A673 (cell line): Measurements from ENCODE around the gene UBE2U. TPM values are rescaled to one million over a fixed set of nuclear protein-coding genes. Genes with fewer than 3 reads are reported as not detected.

Experiments used
- BruUV-seq: library from RNA; stranded (reverse); fragments of 400-500 nt; replicated peaks from 2 replicates; lab custom pipeline; 2021; lab: Mats Ljungman, UMichigan
- CTCF ChIA-PET: fragments of 300-600 bp; sonication (Branson Sonifier 250); formaldehyde crosslinking; loops from one replicate; lab custom pipeline; 2022; ENCODE audit warnings: antibody characterized with exemption; lab: Charles Lee
- POLR2A ChIA-PET: fragments of 300-600 bp; sonication (Branson Sonifier 250); formaldehyde crosslinking; loops from one replicate; lab custom pipeline; 2022; ENCODE audit warnings: antibody characterized with exemption; ENCODE audit not compliant: low non-redundant PET; lab: Charles Lee
- DNase-seq: peaks from one replicate; pipeline ENCODE4 v3.0.0-alpha.2; 2015; ENCODE audit warnings: low spot score
- H3K27ac ChIP-seq: fragments of 200-600 bp; sonication (generic); 2 replicates; pipeline ENCODE4 v1.5.1; 2016; ENCODE audit warnings: mixed run types, low read depth, mild to moderate bottlenecking, mixed read lengths, antibody characterized with exemption, low read length; ENCODE audit not compliant: poor library complexity, severe bottlenecking
- H3K27me3 ChIP-seq: fragments of 200-600 bp; sonication (generic); replicated peaks from 2 replicates; pipeline ENCODE4 v1.6.1; 2017; ENCODE audit warnings: mixed run types, low read depth, mild to moderate bottlenecking, mixed read lengths, antibody characterized with exemption, low read length; ENCODE audit not compliant: insufficient read depth, poor library complexity
- H3K36me3 ChIP-seq: fragments of 200-600 bp; sonication (generic); 2 replicates; pipeline ENCODE4 v1.6.1; 2016; ENCODE audit warnings: mixed run types, mild to moderate bottlenecking, mixed read lengths, antibody characterized with exemption, low read length; ENCODE audit not compliant: insufficient read depth, poor library complexity, severe bottlenecking
- H3K4me1 ChIP-seq: fragments of 200-600 bp; sonication (generic); 2 replicates; pipeline ENCODE4 v1.6.1; 2017; ENCODE audit warnings: mixed run types, mild to moderate bottlenecking, mixed read lengths, antibody characterized with exemption, low read length; ENCODE audit not compliant: insufficient read depth, poor library complexity, severe bottlenecking
- H3K4me3 ChIP-seq: fragments of 200-600 bp; sonication (generic); 2 replicates; pipeline ENCODE4 v1.5.1; 2016; ENCODE audit warnings: low read depth, mixed run types, mild to moderate bottlenecking, mixed read lengths, low read length; ENCODE audit not compliant: poor library complexity, severe bottlenecking
- H3K9me3 ChIP-seq: fragments of 200-600 bp; sonication (generic); 2 replicates; pipeline ENCODE4 v1.6.1; 2016; ENCODE audit warnings: mixed run types, low read depth, mild to moderate bottlenecking, mixed read lengths, antibody characterized with exemption, low read length; ENCODE audit not compliant: poor library complexity, severe bottlenecking
- EZH2 ChIP-seq: fragments of 200-600 bp; sonication (generic); IDR thresholded peaks from 2 replicates; pipeline ENCODE4 v1.6.1; 2017; ENCODE audit warnings: borderline replicate concordance, low read depth, mild to moderate bottlenecking, mixed read lengths, antibody characterized with exemption, low read length; ENCODE audit not compliant: poor library complexity, severe bottlenecking
- intact Hi-C: fragments of 100-400 bp; cut with micrococcal nuclease; formaldehyde crosslinking; loops from one replicate; pipeline ENCODE4 v1.10.0; 2022; ENCODE audit not compliant: unreplicated experiment
- total RNA-seq: library from RNA; stranded (reverse); gene quantifications from 2 replicates; pipeline ENCODE4 v1.2.3, GENCODE V29; 2021
- TF ChIP-seq, protein P1 (sequence below): fragments of 300-800, 200-600 bp; sonication (generic); conservative IDR thresholded peaks from 2 replicates; pipeline ENCODE4 v1.5.1; 2017; ENCODE audit warnings: low read depth, mild to moderate bottlenecking, antibody characterized with exemption, low read length, moderate library complexity, mixed read lengths

Gene UBE2U
- total RNA-seq, 1 experiment from 2014 or later: not detected

DNA sequence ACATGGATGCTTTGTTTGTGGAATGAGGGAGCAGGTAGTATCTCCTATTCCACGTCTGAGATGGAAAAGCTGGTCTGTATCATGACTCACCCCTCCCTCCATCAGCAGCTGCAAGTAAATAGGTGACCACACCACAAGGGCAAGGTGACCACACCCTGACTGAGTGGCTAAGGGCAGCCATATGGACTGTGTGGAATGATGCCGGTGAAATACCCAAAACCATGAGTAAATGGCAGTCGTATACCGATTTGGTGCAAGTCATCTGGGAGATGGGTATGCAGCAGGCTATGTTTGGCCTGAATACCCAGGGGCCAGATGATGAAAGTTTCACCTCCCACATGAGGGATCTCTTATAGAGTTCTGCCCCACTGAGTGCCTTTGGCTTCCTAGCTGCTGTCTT is 15.8 kb upstream of the UBE2U start:
- CTCF ChIA-PET: no interaction called here
- intact Hi-C loops: no loop called here

DNA sequence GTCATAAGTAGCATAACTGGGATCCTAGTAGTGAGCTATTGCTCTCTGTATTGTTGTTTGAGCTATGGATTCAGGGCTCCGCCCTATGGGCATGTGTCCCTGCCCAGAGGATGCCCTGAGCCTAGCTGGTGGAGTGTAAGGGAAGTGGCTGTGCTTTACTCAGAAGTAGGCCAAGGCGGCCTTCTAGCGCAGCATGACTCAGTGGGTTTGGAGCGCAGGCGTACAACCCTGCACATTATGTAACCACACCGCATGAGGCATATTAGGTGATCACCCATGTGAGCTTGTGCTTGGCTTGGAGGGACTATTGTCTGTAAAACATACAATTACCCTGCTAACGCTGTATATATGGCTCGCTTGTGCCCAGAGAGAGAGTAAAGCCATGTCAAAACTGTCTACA is 11.1 kb upstream of the UBE2U start:
- Histone ChIP-seq H3K9me3 (no peaks in the 10 kb centered on the region), H3K4me3 (no peak overlapping the region), H3K27me3 (no peaks in the 10 kb centered on the region), H3K27ac (no peak overlapping the region), H3K4me1 (no peaks in the 10 kb centered on the region), H3K36me3 (no peaks in the 10 kb centered on the region)
- intact Hi-C loops: no loop called here
- TF ChIP-seq EZH2: no peak
- TF ChIP-seq, protein P1, sequence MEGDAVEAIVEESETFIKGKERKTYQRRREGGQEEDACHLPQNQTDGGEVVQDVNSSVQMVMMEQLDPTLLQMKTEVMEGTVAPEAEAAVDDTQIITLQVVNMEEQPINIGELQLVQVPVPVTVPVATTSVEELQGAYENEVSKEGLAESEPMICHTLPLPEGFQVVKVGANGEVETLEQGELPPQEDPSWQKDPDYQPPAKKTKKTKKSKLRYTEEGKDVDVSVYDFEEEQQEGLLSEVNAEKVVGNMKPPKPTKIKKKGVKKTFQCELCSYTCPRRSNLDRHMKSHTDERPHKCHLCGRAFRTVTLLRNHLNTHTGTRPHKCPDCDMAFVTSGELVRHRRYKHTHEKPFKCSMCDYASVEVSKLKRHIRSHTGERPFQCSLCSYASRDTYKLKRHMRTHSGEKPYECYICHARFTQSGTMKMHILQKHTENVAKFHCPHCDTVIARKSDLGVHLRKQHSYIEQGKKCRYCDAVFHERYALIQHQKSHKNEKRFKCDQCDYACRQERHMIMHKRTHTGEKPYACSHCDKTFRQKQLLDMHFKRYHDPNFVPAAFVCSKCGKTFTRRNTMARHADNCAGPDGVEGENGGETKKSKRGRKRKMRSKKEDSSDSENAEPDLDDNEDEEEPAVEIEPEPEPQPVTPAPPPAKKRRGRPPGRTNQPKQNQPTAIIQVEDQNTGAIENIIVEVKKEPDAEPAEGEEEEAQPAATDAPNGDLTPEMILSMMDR: no peak
- DNase-seq: no peak
- ChIA-PET CTCF (no interaction called here), POLR2A (no interaction called here)
- BruUV-seq: no TSS peak

More for the DNA sequence above, 15.8 kb upstream of the UBE2U start:
- H3K9me3 ChIP-seq: no peaks in the 10 kb centered on the region
- no peaks in the 10 kb centered on the region for H3K27me3 ChIP-seq
- DNase-seq: no peak
- TF ChIP-seq, protein P1: no peak
- TF ChIP-seq EZH2: no peak
- peaks cover 9% of the 10 kb centered on the region for H3K4me1 ChIP-seq
- BruUV-seq: no TSS peak
- no peak overlapping the region for H3K27ac ChIP-seq
- POLR2A ChIA-PET: no interaction called here
- H3K4me3 ChIP-seq: no peak overlapping the region
- no peaks in the 10 kb centered on the region for H3K36me3 ChIP-seq

DNA sequence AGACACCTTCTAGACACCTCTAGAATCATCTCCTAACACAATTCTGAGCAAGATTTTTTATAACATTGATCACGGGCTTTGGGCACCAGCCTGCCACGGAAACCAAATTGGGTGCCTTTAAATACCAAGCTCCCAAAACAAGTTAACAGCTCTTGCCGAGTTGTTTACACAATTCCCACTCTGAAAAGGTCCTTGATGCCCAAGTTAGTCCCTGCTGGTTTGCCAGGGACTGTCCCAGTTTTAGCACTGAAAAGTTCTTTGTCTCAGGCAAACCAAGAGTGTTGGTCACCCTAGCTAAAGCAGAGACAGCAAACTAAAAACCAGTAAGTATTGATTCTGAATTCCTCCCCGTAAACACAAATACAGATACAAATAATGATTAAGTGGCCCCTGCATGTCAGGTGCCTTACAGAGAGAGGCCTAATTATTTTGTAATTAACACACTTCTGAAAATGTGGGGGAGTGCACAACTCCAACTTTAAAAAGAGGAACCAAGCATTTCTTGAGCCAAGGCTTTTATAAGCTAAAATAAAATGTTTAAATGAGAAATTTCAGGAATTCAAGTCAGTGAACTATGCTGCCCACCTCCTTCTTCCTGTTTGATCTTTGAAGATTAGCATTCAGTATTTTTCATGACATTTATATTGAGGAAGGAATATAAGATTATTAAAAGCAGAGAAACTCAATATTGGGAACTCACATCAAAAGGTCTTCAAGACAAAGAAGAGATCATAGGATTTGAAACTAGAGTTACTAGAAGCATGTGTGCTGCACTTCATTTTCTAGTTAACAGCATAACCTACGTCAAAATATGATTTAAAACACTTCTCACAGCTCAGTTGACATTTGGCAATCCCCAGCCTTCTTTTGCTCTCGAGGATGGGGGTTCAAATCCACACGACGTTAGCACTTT is 9.0 kb upstream of the UBE2U start:
- Histone ChIP-seq H3K27ac (no peak overlapping the region), H3K4me1 (no peaks in the 10 kb centered on the region), H3K9me3 (no peaks in the 10 kb centered on the region), H3K36me3 (no peaks in the 10 kb centered on the region), H3K4me3 (no peak overlapping the region), H3K27me3 (no peaks in the 10 kb centered on the region)
- ChIA-PET POLR2A (no interaction called here), CTCF (no interaction called here)
- no TSS peak for BruUV-seq
- DNase-seq: no peak
- TF ChIP-seq EZH2: no peak
- TF ChIP-seq, protein P1: no peak
- intact Hi-C loops: no loop called here
